H1 (cell line): ENCODE results near the gene POC1B. TPM values are rescaled to one million over a fixed set of nuclear protein-coding genes. Genes with fewer than 3 reads are reported as not detected.

ENCODE experiments used
- CHD7 ChIP-seq: fragments of 300-600 bp; sonication (generic); IDR thresholded peaks from 2 replicates; pipeline ENCODE4 v1.7.1; 2012; ENCODE audit warnings: low read length, moderate library complexity, mild to moderate bottlenecking, inconsistent platforms; ENCODE audit not compliant: insufficient replicate concordance
- polyA plus RNA-seq, 7 experiments: library from polyadenylated mRNA; depleted of rRNA in 3 of 7; stranded (reverse) in 5 of 7; unstranded in 2 of 7; fragments of >200 nt in 5 of 7; fragments of 200-250 nt in 2 of 7; gene quantifications; 1 replicate in 5 of 7; 2 replicates in 1 of 7; 4 replicates in 1 of 7; pipeline versions ENCODE4 v1.2.1 to v1.2.3, GENCODE V29; 2011 to 2013; ENCODE audit warnings: missing spikeins in 2 of 7, mixed read lengths in 2 of 7
- total RNA-seq: library from RNA; stranded (reverse); fragmentation: NEBNext Ultra II Directional; extraction: Animal tissue kit (Norgen Biotek cat#: 25700); gene quantifications from 2 replicates; pipeline ENCODE4 v1.2.1, GENCODE V29; 2021

POC1B gene
- total and polyA plus RNA-seq, 2 of the 8 experiments (the other 6 are each of a cell fraction or from before 2014, with no cell fraction given), result 7.5 to 16.3 TPM

DNA sequence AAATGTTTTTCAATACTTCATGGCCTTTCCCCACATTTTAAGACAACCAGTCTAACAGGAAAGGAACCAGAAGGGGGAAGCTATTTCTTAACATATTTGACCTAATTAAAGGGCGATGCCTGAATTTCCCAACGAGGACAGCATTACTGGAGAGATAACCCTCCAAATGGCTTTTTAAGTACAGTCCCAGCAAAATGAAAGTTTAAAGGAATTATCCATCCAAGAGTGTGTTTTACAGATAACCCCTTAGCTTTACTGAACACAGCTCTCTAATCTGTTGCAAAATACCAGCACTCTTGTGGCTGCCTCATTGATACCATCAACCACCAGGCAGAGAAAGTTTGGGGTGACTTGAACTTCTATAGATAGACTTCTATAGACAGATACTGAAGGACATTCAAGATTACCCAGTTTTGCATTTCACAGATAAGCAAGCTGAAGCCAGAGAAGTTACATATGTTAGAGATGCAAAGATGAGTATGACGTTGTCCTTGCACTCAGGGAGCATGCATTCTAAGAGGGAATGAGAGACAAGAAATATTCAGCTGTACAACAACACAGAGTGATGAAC, 132.2 kb downstream of the POC1B start (continued):
- TF ChIP-seq CHD7, result no peak
